ENCODE data around the gene TMEM42. TPM values are rescaled to one million over a fixed set of nuclear protein-coding genes. Genes with fewer than 3 reads are reported as not detected.

TMEM42 gene
- total RNA-seq, 4 donors from 2014 or later: 20.7 to 40.4 (median 32.6) TPM

- no peaks in the 10 kb centered on the region for H3K27me3 ChIP-seq
- DNase-seq (ENCODE audit: low spot score in 2 of 2): no peak
- H3K4me3 ChIP-seq: no peak overlapping the region
- no peak overlapping the region for H3K27ac ChIP-seq
- H3K36me3 ChIP-seq: no peaks in the 10 kb centered on the region
- 39 to 43% methylated on average over 12 to 13 of the region's 13 CpGs for WGBS, 2 donors
- no peak for TF ChIP-seq CTCF (IDR thresholded peaks at IDR 0.05)
- TF ChIP-seq POLR2A (IDR thresholded peaks at IDR 0.05): no peak
- no peak for TF ChIP-seq EP300 (IDR thresholded peaks at IDR 0.05)
- H3K9me3 ChIP-seq: no peaks in the 10 kb centered on the region
- no peaks in the 10 kb centered on the region for H3K4me1 ChIP-seq
These were observed 38.1 kb downstream of the TMEM42 start for GRCh38 chr3:44899683-44900367.

GRCh38 chr3:44902628-44903027 lies 40.9 kb downstream of the TMEM42 start:
- H3K9me3 ChIP-seq: no peaks in the 10 kb centered on the region
- TF ChIP-seq CTCF (IDR thresholded peaks at IDR 0.05): no peak
- no peak for TF ChIP-seq EP300 (IDR thresholded peaks at IDR 0.05)
- no peak for TF ChIP-seq POLR2A (IDR thresholded peaks at IDR 0.05)
- WGBS, 2 donors: 32 to 39% methylated on average over 4 of the region's 4 CpGs
- H3K4me3 ChIP-seq: no peak overlapping the region
- no peaks in the 10 kb centered on the region for H3K4me1 ChIP-seq
- no peaks in the 10 kb centered on the region for H3K36me3 ChIP-seq
- H3K27me3 ChIP-seq: no peaks in the 10 kb centered on the region
- no peak for DNase-seq (ENCODE audit: low spot score in 2 of 2)
- H3K27ac ChIP-seq: no peak overlapping the region

- Histone ChIP-seq H3K36me3 (no peaks in the 10 kb centered on the region), H3K4me3 (no peak overlapping the region), H3K27me3 (no peaks in the 10 kb centered on the region), H3K4me1 (no peaks in the 10 kb centered on the region), H3K27ac (no peak overlapping the region), H3K9me3 (no peaks in the 10 kb centered on the region)
- TF ChIP-seq EP300 (IDR thresholded peaks at IDR 0.05): no peak
- no peak for TF ChIP-seq CTCF (IDR thresholded peaks at IDR 0.05)
- no peak for TF ChIP-seq POLR2A (IDR thresholded peaks at IDR 0.05)
- WGBS, 2 donors: 42 to 48% methylated on average over 2 of the region's 2 CpGs
- DNase-seq (ENCODE audit: low spot score in 2 of 2): no peak
These were observed 41.6 kb downstream of the TMEM42 start for GRCh38 chr3:44903314-44903713.

- DNase-seq (ENCODE audit: low spot score in 2 of 2): no peak
- no peak for TF ChIP-seq CTCF (IDR thresholded peaks at IDR 0.05)
- TF ChIP-seq POLR2A (IDR thresholded peaks at IDR 0.05): no peak
- TF ChIP-seq EP300 (IDR thresholded peaks at IDR 0.05): no peak
- no peaks in the 10 kb centered on the region for H3K27me3 ChIP-seq
These were observed 42.0 kb downstream of the TMEM42 start for GRCh38 chr3:44903751-44904150.

GRCh38 chr3:44905446-44906157 lies 43.9 kb downstream of the TMEM42 start:
- Histone ChIP-seq H3K27ac (no peak overlapping the region), H3K4me1 (no peaks in the 10 kb centered on the region), H3K9me3 (no peaks in the 10 kb centered on the region), H3K36me3 (no peaks in the 10 kb centered on the region), H3K4me3 (no peak overlapping the region), H3K27me3 (no peaks in the 10 kb centered on the region)
- no peak for TF ChIP-seq EP300 (IDR thresholded peaks at IDR 0.05)
- no peak for TF ChIP-seq POLR2A (IDR thresholded peaks at IDR 0.05)
- TF ChIP-seq CTCF (IDR thresholded peaks at IDR 0.05): no peak
- 79 to 86% methylated on average over 3 of the region's 3 CpGs for WGBS, 2 donors
- no peak for DNase-seq (ENCODE audit: low spot score in 2 of 2)

More at GRCh38 chr3:44903751-44904150, 42.0 kb downstream of the TMEM42 start:
- Histone ChIP-seq H3K9me3 (no peaks in the 10 kb centered on the region), H3K27ac (no peak overlapping the region), H3K4me1 (no peaks in the 10 kb centered on the region), H3K4me3 (no peak overlapping the region), H3K36me3 (no peaks in the 10 kb centered on the region)
- 85 to 91% methylated on average over 15 of the region's 15 CpGs for WGBS, 2 donors

Data from tibial nerve (tissue), 4 donors.